HG03066 (cell line): Measurements from ENCODE around the gene ZRANB1.

Experiments used
- ATAC-seq: cut with Tn5 transposase; IDR thresholded peaks from one replicate; pipeline ENCODE4 v1.9.1; 2021; ENCODE audit warnings: low read depth; ENCODE audit not compliant: unreplicated experiment

The ZRANB1 gene

GRCh38 chr10:125003901-125004467, 62.1 kb downstream of the ZRANB1 start:
- ATAC-seq, result no peak

GRCh38 chr10:125004571-125005311, 62.8 kb downstream of the ZRANB1 start:
- ATAC-seq, result no peak

- ATAC-seq, result no peak
These were observed 63.6 kb downstream of the ZRANB1 start for GRCh38 chr10:125005312-125006187.

- ATAC-seq, result no peak
These were observed 64.3 kb downstream of the ZRANB1 start for GRCh38 chr10:125006188-125006680.

- ATAC-seq, result no peak
These were observed 65.1 kb downstream of the ZRANB1 start for GRCh38 chr10:125006921-125007426.

- ATAC-seq, result no peak
These were observed 65.5 kb downstream of the ZRANB1 start for GRCh38 chr10:125007436-125007835.

- no peak for ATAC-seq
These were observed 67.0 kb downstream of the ZRANB1 start for GRCh38 chr10:125008689-125009638.

GRCh38 chr10:125009661-125010161, 67.8 kb downstream of the ZRANB1 start:
- ATAC-seq, result no peak

- ATAC-seq, result no peak
These were observed 68.4 kb downstream of the ZRANB1 start for GRCh38 chr10:125010362-125010761.

GRCh38 chr10:125011171-125011925, 69.4 kb downstream of the ZRANB1 start:
- no peak for ATAC-seq

- no peak for ATAC-seq
These were observed 70.2 kb downstream of the ZRANB1 start for GRCh38 chr10:125011926-125012705.

GRCh38 chr10:125012851-125013528, 71.1 kb downstream of the ZRANB1 start:
- no peak for ATAC-seq

GRCh38 chr10:125013529-125013872, 71.6 kb downstream of the ZRANB1 start:
- ATAC-seq, result no peak

GRCh38 chr10:125014086-125014830, 72.3 kb downstream of the ZRANB1 start:
- ATAC-seq, result no peak

GRCh38 chr10:125014836-125015355, 73.0 kb downstream of the ZRANB1 start:
- ATAC-seq, result no peak

- ATAC-seq, result no peak
These were observed 73.5 kb downstream of the ZRANB1 start for GRCh38 chr10:125015356-125015944.
